HFF-Myc (cell line): ENCODE data around the gene CR1.
"Not testable (repeated sequence)": the region's sequence is repeated elsewhere in the genome, so short reads cannot be mapped to it uniquely, and the experiment has no call there.

Experiments
- DNase-seq: peaks from one replicate; pipeline ENCODE4 v3.0.0-alpha.2; 2011; ENCODE audit warnings: low read depth; ENCODE audit errors: extremely low read depth
- H3K4me3 ChIP-seq: replicated peaks from 2 replicates; pipeline ENCODE4 v1.5.1; 2011; ENCODE audit warnings: low read depth, mild to moderate bottlenecking, control low read depth, low read length
- TF ChIP-seq, protein P1 (sequence below): IDR thresholded peaks from 2 replicates; pipeline ENCODE4 v1.5.1; 2012; ENCODE audit warnings: mild to moderate bottlenecking, low read depth, low read length, control low read depth; ENCODE audit errors: missing control alignments

CR1 gene

DNA sequence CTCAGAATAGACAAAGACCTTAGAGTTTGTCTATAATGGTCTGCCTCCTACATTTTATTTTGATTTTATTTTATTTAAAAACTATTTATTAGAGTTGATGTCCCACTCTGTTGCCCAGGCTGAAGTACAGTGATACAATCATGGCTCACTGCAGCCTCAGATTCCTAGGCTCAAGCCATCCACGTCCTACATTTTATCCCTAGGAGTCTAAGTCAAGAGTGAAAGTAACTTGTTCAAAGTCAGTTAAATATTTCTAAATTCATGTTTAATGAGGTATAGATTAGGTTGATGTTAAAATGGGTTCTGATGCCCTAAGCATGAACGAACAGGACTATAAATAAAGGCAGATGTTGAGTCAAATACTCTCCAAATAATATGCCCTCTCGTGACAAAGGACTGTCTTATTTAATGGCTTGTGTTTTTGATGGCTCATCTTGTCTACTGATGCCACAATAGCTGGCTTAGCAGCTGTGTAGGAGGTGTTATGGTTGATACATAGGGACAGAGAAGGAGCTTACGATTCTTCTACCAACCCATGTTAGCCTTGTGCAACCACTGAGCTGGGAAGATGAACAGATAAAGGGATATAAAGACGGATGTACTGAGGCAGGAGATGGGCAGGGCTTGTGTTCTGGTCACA is 83.0 kb downstream of the CR1 start:
- TF ChIP-seq, protein P1, sequence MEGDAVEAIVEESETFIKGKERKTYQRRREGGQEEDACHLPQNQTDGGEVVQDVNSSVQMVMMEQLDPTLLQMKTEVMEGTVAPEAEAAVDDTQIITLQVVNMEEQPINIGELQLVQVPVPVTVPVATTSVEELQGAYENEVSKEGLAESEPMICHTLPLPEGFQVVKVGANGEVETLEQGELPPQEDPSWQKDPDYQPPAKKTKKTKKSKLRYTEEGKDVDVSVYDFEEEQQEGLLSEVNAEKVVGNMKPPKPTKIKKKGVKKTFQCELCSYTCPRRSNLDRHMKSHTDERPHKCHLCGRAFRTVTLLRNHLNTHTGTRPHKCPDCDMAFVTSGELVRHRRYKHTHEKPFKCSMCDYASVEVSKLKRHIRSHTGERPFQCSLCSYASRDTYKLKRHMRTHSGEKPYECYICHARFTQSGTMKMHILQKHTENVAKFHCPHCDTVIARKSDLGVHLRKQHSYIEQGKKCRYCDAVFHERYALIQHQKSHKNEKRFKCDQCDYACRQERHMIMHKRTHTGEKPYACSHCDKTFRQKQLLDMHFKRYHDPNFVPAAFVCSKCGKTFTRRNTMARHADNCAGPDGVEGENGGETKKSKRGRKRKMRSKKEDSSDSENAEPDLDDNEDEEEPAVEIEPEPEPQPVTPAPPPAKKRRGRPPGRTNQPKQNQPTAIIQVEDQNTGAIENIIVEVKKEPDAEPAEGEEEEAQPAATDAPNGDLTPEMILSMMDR = no peak
- DNase-seq = no peak
- no peak overlapping the region for H3K4me3 ChIP-seq

GRCh38 chr1:207579436-207579799 is 83.5 kb downstream of the CR1 start:
- DNase-seq = peak; percentile 61
- no peak overlapping the region for H3K4me3 ChIP-seq
- TF ChIP-seq, protein P1 = peak; percentile 74

DNA sequence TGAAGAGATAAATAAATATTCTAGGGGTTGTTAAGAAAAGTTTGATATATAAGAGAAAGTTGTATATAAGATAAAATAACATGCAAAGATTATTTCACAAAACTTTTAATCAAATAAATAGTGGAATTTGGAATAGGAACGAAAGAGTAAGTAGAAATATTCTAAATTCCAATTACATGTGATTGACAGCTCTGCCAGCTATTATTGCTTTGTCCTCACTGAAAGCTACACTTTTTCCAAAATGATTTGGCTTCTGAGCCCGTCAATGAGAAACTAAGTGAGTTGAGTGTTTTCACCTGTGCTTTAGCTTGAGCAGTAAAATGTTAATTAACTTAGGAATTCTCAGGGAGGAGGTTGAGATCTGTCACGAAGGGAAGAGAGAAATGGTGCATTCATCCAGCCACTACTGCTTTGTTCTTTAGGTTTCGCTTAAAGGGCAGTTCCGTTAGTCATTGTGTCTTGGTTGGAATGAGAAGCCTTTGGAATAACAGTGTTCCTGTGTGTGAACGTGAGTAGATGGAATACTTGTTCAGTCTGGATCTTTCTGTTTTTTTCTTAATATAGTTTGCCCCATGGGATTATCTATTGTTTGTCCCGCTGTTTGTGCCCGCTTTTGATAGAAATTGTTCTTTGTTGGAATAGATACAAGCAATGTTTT is 85.7 kb downstream of the CR1 start:
- TF ChIP-seq, protein P1 = no peak
- no peak overlapping the region for H3K4me3 ChIP-seq
- no peak for DNase-seq

DNA sequence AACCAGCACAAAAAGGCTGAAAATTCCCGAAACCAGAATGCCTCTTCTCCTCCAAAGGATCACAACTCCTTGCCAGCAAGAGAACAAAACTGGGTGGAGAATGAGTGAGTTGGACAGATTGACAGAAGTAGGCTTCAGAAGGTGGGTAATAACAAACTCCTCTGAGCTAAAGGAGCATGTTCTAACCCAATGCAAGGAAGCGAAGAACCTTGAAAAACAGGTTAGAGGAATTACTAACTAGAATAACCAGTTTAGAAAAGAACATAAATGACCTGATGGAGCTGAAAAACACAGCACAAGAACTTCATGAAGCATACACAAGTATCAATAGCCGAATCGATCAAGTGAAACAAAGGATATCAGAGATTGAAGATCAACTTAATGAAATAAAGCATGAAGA is 93.5 kb downstream of the CR1 start:
- not testable (repeated sequence) for H3K4me3 ChIP-seq, DNase-seq

DNA sequence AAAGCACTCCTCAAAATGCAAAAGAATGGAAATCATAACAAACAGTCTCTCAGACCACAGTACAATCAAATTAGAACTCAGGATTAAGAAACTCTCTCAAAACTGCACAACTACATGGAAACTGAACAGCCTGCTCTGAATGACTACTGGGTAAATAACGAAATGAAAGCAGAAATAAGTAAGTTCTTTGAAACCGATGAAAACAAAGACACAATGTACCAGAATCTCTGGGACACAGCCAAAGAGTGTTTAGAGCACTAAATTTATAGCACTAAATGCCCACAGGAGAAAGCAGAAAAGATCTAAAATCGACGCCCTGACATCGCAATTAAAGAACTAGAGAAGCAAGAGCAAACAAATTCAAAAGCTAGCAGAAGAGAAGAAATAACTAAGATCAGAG is 95.2 kb downstream of the CR1 start:
- DNase-seq, H3K4me3 ChIP-seq: not testable (repeated sequence)

DNA sequence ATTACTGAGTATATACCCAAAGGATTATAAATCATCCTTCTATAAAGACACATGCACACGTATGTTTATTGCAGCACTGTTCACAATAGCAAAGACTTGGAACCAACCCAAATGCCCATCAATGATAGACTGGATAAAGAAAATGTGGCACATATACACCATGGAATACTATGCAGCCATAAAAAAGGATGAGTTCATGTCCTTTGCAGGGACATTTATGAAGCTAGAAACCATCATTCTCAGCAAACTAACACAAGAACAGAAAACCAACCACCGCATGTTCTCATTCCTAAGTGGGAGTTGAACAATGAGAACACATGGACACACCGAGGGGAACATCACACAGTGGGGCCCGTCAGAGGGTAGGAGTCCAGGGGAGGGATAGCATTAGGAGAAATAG is 98.1 kb downstream of the CR1 start:
- not testable (repeated sequence) for H3K4me3 ChIP-seq, DNase-seq

- TF ChIP-seq, protein P1 = no peak
- H3K4me3 ChIP-seq = no peak overlapping the region
- DNase-seq = peak; percentile 17
Observed at GRCh38 chr1:207603777-207604176, 107.8 kb downstream of the CR1 start.

DNA sequence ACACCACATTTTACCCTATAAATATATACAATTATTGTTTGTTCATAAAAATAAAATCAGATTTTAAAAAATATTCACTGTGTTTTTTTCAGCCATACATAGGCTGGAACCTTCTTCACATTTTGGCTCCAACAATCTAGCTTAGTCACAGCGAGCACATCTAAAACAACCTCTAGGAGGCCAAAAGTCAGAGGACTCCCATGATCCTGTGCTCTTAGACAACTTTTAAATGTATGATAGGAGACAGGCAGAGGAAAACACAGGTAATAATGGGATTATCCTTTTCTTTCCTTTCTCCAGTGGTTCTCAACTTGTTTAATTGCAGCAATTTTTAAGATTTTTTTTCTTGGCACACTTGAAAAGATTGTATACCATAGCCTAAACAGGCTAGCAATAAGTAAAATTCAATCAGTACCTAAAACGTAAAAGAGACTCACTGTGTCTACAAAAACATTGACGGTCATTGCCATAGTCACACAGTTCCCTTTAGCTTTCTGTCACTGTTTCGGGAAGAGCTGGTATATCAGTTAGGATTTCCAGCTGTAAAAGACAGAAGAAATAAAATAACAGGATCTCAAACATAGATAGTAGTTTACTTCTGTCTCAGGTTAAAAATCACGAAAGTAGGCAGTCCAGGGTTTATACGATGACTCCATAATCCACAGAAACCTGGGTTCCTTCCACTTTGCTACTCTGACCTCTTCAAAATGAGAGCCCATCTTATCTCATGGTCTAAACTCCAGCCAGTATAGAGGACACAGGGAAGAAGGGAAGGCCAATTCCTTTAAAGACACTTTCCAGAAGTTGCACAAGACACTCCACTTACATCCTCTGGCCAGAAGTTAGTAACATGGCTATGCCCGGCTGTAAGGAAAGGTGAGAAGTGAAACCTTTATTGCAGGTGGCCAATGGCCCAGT is 109.7 kb downstream of the CR1 start:
- H3K4me3 ChIP-seq = no peak overlapping the region
- TF ChIP-seq, protein P1 = no peak
- no peak for DNase-seq
